T-helper 1 cell (primary cell): ENCODE results near the gene GPC5.
"Not testable (repeated sequence)": the region's sequence is repeated elsewhere in the genome, so short reads cannot be mapped to it uniquely, and the experiment has no call there.

Source experiments
- DNase-seq, 5 donors: peaks; one replicate each; pipeline ENCODE4 v3.0.0-alpha.2; 2012 to 2020

The GPC5 gene

GRCh38 chr13:92805766-92806165 lies 1407.3 kb downstream of the GPC5 start:
- DNase-seq = no peak

- peak in 1 of 5 donors; percentile 6 for DNase-seq
Measured at GRCh38 chr13:92806215-92806614, 1407.8 kb downstream of the GPC5 start.

GRCh38 chr13:92807353-92807752 lies 1408.9 kb downstream of the GPC5 start:
- no peak for DNase-seq

- no peak for DNase-seq
Measured at GRCh38 chr13:92807966-92808365, 1409.5 kb downstream of the GPC5 start.

- DNase-seq = no peak
Measured at GRCh38 chr13:92821324-92821723, 1422.9 kb downstream of the GPC5 start.

- DNase-seq = no peak
Measured at GRCh38 chr13:92823059-92823458, 1424.6 kb downstream of the GPC5 start.

GRCh38 chr13:92825938-92826596 lies 1427.6 kb downstream of the GPC5 start:
- no peak for DNase-seq

GRCh38 chr13:92827503-92827902 lies 1429.1 kb downstream of the GPC5 start:
- DNase-seq = no peak

GRCh38 chr13:92829930-92830329 lies 1431.5 kb downstream of the GPC5 start:
- DNase-seq = no peak

GRCh38 chr13:92830821-92831220 lies 1432.4 kb downstream of the GPC5 start:
- no peak for DNase-seq

- no peak for DNase-seq
Measured at GRCh38 chr13:92833071-92833470, 1434.7 kb downstream of the GPC5 start.

GRCh38 chr13:92836171-92836570 lies 1437.8 kb downstream of the GPC5 start:
- DNase-seq = no peak

- DNase-seq = no peak
Measured at GRCh38 chr13:92838786-92839185, 1440.4 kb downstream of the GPC5 start.

- no peak for DNase-seq
Measured at GRCh38 chr13:92842145-92842544, 1443.7 kb downstream of the GPC5 start.

- no peak for DNase-seq
Measured at GRCh38 chr13:92843549-92843948, 1445.1 kb downstream of the GPC5 start.

GRCh38 chr13:92849381-92849780 lies 1451.0 kb downstream of the GPC5 start:
- no peak for DNase-seq

GRCh38 chr13:92864584-92865284 lies 1466.3 kb downstream of the GPC5 start:
- DNase-seq = no peak

GRCh38 chr13:92873029-92873428 lies 1474.6 kb downstream of the GPC5 start:
- DNase-seq = no peak

- DNase-seq = no peak
Measured at GRCh38 chr13:92886535-92887077, 1488.2 kb downstream of the GPC5 start.

GRCh38 chr13:92894447-92894846 lies 1496.0 kb downstream of the GPC5 start:
- no peak for DNase-seq

- no peak for DNase-seq
Measured at GRCh38 chr13:92896842-92897241, 1498.4 kb downstream of the GPC5 start.

- DNase-seq = not testable (repeated sequence)
Measured at GRCh38 chr13:92898946-92899345, 1500.5 kb downstream of the GPC5 start.

GRCh38 chr13:92900446-92900845 lies 1502.0 kb downstream of the GPC5 start:
- DNase-seq = no peak

- DNase-seq = no peak
Measured at GRCh38 chr13:92901739-92902138, 1503.3 kb downstream of the GPC5 start.
